IPS DF 6.9 (cell line): Measurements from ENCODE around the gene TOR1AIP1.
A peak's percentile ranks its signal among the peaks of the same experiment; 100 is the strongest.
"Not testable (repeated sequence)": the region's sequence is repeated elsewhere in the genome, so short reads cannot be mapped to it uniquely, and the experiment has no call there.

Source experiments
- DNase-seq: peaks from one replicate; pipeline ENCODE4 v3.0.0-alpha.2; 2013; ENCODE audit warnings: low read depth, low spot score
- H3K27ac ChIP-seq: one replicate; pipeline ENCODE4 v1.5.1; 2013; ENCODE audit warnings: low read length, control low read depth
- H3K27me3 ChIP-seq: 2 replicates; pipeline ENCODE4 v1.6.1; 2013; ENCODE audit warnings: mild to moderate bottlenecking, low read length; ENCODE audit not compliant: control insufficient read depth, insufficient read depth
- H3K36me3 ChIP-seq: 2 replicates; pipeline ENCODE4 v1.6.1; 2013; ENCODE audit warnings: low read length; ENCODE audit not compliant: control insufficient read depth, insufficient read depth
- H3K4me1 ChIP-seq: 2 replicates; pipeline ENCODE4 v1.6.1; 2013; ENCODE audit warnings: low read length; ENCODE audit not compliant: control insufficient read depth, insufficient read depth
- H3K4me3 ChIP-seq: 2 replicates; pipeline ENCODE4 v1.5.1; 2013; ENCODE audit warnings: mild to moderate bottlenecking, low read length
- H3K9me3 ChIP-seq: 2 replicates; pipeline ENCODE4 v1.6.1; 2013; ENCODE audit warnings: low read length, inconsistent platforms; ENCODE audit not compliant: control insufficient read depth, insufficient read depth
- whole genome bisulfite sequencing: extraction: QIAGEN DNeasy Blood & Tissue Kit; methylation state at CpG from one replicate; pipeline ENCODE4 v1.1.7; 2013; ENCODE audit warnings: mixed read lengths, missing lambda C conversion rate; ENCODE audit not compliant: insufficient read length, insufficient coverage; 5-methylcytosine and 5-hydroxymethylcytosine counted together

The TOR1AIP1 gene, protein sequence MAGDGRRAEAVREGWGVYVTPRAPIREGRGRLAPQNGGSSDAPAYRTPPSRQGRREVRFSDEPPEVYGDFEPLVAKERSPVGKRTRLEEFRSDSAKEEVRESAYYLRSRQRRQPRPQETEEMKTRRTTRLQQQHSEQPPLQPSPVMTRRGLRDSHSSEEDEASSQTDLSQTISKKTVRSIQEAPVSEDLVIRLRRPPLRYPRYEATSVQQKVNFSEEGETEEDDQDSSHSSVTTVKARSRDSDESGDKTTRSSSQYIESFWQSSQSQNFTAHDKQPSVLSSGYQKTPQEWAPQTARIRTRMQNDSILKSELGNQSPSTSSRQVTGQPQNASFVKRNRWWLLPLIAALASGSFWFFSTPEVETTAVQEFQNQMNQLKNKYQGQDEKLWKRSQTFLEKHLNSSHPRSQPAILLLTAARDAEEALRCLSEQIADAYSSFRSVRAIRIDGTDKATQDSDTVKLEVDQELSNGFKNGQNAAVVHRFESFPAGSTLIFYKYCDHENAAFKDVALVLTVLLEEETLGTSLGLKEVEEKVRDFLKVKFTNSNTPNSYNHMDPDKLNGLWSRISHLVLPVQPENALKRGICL

DNA sequence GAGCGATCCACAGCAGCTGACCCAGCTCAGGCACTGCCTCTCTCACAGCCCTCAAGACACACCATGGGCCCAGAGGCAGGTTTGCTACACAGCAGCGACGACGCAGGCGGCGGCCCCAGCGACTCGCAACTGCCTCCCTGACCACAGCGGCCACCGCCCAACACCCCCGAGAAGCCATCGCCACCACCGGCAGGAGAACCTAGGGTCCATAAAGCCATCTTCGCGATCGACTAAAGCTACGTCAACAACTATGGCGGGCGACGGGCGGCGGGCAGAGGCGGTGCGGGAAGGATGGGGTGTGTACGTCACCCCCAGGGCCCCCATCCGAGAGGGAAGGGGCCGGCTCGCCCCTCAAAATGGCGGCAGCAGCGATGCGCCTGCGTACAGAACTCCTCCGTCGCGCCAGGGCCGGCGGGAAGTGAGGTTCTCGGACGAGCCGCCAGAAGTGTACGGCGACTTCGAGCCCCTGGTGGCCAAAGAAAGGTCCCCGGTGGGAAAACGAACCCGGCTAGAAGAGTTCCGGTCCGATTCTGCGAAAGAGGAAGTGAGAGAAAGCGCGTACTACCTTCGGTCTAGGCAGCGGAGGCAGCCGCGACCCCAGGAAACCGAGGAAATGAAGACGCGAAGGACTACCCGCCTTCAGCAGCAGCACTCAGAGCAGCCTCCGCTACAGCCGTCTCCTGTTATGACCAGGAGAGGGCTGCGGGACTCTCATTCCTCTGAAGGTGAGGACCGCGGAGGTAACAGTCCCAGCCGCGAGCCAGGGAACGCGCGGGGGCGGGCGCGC is at the start of gene TOR1AIP1:
TSS of gene TOR1AIP1 (plus strand) at position 33 of the 787 bp plus-strand sequence. CDS start at position 251, 218 bp downstream.
- Histone ChIP-seq H3K4me1 (no peaks in the 10 kb centered on the region), H3K4me3 (peak within 1 kb of the TSS; percentile 78), H3K9me3 (no peaks in the 10 kb centered on the region), H3K27me3 (no peaks in the 10 kb centered on the region; the same call in 1 of the 2 replicates), H3K36me3 (no peaks in the 10 kb centered on the region), H3K27ac (peak within 1 kb of the TSS; percentile 34)
- DNase-seq = peak; percentile 90
- no CpG with 5 or more reads among the region's 72 CpGs for WGBS

DNA sequence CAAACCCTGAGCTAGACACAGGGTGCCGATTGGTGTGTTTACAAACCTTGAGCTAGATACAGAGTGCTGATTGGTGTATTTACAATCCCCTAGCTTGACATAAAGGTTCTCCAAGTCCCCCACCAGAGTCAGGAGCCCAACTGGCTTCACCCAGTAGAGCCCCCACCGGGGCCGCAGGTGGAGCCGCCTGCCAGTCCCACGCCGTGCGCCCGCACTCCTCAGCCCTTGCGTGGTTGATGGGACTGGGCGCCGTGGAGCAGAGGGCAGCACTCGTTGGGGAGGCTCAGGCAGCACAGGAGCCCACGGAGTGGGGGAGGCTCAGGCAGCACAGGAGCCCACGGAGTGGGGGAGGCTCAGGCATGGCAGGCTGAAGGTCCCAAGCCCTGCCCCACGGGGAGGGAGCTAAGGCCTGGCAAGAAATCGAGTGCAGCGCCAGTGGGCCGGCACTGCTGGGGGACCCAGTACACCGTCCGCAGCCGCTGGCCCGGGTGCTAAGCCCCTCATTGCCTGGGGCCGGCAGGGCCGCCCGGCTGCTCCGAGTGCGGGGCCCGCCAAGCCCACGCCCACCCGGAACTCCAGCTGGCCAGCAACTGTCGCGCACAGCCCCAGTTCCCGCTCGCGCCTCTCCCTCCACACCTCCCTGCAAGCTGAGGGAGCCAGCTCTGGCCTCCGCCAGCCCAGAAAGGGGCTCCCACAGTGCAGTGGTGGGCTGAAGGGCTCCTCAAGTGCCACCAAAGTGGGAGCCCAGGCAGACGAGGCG is 45.2 kb upstream of the TOR1AIP1 start:
- H3K27ac ChIP-seq, H3K9me3 ChIP-seq, H3K27me3 ChIP-seq, H3K4me1 ChIP-seq, DNase-seq, H3K36me3 ChIP-seq, H3K4me3 ChIP-seq: not testable (repeated sequence)
- WGBS = no CpG with 5 or more reads among the region's 38 CpGs

DNA sequence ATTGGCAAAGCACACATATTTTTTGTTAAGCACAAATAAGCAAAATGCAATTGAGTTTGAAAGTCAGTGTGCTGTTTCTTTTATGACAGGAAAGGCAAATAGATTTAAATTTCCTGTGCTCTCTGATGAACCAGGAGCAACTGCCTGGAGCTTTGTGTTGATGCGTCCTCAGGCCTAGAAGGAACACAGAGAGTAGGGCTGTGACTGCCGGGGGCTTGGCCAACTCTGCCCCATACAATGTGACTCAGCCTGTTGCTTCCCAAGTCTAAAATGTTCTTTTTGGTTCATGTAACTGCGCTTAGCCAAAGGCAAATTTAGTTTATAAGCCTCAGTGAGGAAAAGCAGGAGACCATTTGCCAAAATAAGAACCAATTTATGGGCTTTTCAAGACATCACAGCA is 42.0 kb upstream of the TOR1AIP1 start:
- Histone ChIP-seq H3K4me1 (no peaks in the 10 kb centered on the region), H3K36me3 (no peaks in the 10 kb centered on the region), H3K9me3 (no peaks in the 10 kb centered on the region), H3K27me3 (no peaks in the 10 kb centered on the region), H3K4me3 (no peak overlapping the region), H3K27ac (no peak overlapping the region)
- WGBS = no CpG with 5 or more reads among the region's 3 CpGs
- DNase-seq = no peak

DNA sequence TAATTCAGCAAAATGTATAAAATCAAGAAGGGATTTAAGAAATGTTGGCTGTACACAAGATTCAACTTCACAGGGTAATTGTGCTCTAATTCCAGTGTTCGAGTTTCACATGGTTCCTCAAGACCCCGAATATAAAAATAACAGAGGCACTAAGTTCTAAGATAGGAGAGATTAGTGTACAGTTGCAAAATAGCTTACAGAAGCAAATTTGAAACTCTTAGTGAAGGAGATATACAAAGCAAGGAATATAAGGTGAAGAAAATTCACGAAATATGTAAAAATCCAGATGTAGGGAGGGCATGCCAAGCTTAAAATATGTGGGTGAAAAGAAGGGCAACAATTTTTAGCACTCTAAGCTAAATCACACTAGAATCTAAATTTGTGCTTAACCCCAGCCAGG is 33.9 kb upstream of the TOR1AIP1 start:
- no peaks in the 10 kb centered on the region for H3K4me1 ChIP-seq
- H3K27me3 ChIP-seq = no peaks in the 10 kb centered on the region
- H3K36me3 ChIP-seq = no peaks in the 10 kb centered on the region; the same call in 1 of the 2 replicates
- WGBS = no CpG with 5 or more reads among the region's 3 CpGs
- H3K4me3 ChIP-seq = no peak overlapping the region
- H3K9me3 ChIP-seq = no peaks in the 10 kb centered on the region
- no peak overlapping the region for H3K27ac ChIP-seq
- DNase-seq = no peak

DNA sequence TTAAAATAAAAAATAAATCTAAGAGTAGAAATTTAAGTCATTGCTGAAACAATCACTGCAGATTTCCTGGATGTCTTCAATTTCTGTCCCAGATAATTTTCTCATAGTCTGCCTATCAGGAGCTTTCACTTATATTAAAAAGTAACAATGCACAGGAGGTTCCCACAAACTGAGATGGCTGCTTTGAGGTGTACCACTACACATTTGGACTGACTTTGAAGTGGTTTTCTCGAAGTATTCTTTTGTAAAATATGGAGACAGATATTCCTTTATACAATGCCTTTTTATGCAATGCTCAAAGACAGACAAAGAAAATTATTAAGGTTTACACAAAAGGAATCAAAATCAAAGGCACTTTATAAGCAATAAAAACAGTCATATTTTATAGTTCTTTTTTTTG is 29.0 kb upstream of the TOR1AIP1 start:
- WGBS = no CpG with 5 or more reads among the region's 1 CpG
- Histone ChIP-seq H3K4me3 (no peak overlapping the region), H3K27ac (no peak overlapping the region), H3K4me1 (no peaks in the 10 kb centered on the region), H3K9me3 (no peaks in the 10 kb centered on the region), H3K36me3 (no peaks in the 10 kb centered on the region; the same call in 1 of the 2 replicates), H3K27me3 (no peaks in the 10 kb centered on the region)
- no peak for DNase-seq

DNA sequence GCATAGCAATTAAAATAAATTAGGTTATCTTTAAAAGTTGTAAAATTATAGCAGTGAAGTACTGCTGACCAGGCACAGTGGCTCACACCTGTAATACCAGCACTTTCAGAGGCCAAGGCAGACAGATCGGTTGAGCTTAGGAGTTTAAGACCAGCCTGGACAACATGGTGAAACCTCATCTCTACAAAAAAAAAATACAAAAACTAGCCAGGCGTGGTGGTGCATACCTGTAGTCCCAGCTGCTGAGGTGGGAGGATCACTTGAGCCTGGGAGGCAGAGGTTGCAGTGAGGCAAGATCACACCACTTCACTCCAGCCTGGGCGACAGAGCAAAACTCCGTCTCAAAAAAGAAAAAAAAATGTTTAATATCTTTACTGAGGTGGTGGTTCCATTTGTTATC is 26.3 kb upstream of the TOR1AIP1 start:
- not testable (repeated sequence) for H3K27ac ChIP-seq, H3K27me3 ChIP-seq, H3K9me3 ChIP-seq, H3K4me1 ChIP-seq, DNase-seq, H3K4me3 ChIP-seq, H3K36me3 ChIP-seq
- WGBS = no CpG with 5 or more reads among the region's 4 CpGs

DNA sequence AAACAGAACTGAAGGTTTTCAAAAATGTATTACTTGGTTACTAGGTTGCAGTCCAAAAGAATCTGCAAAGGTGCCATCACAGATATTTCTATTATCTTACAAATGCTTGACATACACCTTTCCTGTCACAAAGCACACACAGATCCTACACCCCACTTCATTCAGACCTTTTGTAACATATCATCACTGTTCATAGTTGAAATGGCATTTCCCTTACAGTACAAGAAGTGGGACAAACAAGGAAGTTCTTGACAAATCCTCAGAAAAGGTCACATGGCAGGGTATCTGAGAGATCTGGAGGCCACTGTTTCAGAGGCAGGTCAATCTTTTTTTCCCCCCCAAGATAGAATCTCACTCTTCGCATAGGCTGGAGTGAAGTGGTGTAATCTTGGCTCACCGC is 25.8 kb upstream of the TOR1AIP1 start:
- Histone ChIP-seq H3K36me3 (no peaks in the 10 kb centered on the region; the same call in 1 of the 2 replicates), H3K27ac (no peak overlapping the region), H3K4me1 (no peaks in the 10 kb centered on the region), H3K4me3 (no peak overlapping the region), H3K9me3 (no peaks in the 10 kb centered on the region), H3K27me3 (no peaks in the 10 kb centered on the region)
- no peak for DNase-seq
- WGBS = no CpG with 5 or more reads among the region's 2 CpGs

DNA sequence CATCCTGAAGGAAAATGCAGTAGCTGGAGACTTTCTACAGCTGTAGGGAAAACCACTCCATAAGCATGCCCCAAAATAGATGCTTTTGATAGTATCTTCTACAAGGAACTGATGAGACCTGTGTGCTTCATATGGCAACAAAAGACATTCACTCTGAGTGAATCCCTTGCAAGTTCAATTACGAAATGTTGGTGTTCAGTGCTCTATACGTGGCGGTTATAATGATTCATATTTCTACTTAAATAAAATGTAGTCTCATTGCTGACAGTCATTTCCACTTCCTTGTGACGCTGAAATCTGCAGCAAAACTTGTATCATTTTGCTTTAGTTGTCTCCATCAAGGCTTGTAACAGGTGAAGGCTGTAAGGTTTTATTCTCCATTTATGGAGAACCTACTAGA is 25.1 kb upstream of the TOR1AIP1 start:
- Histone ChIP-seq H3K4me1 (no peaks in the 10 kb centered on the region), H3K9me3 (no peaks in the 10 kb centered on the region), H3K27me3 (no peaks in the 10 kb centered on the region), H3K4me3 (no peak overlapping the region), H3K27ac (no peak overlapping the region), H3K36me3 (no peaks in the 10 kb centered on the region; the same call in 1 of the 2 replicates)
- no CpG with 5 or more reads among the region's 4 CpGs for WGBS
- no peak for DNase-seq

DNA sequence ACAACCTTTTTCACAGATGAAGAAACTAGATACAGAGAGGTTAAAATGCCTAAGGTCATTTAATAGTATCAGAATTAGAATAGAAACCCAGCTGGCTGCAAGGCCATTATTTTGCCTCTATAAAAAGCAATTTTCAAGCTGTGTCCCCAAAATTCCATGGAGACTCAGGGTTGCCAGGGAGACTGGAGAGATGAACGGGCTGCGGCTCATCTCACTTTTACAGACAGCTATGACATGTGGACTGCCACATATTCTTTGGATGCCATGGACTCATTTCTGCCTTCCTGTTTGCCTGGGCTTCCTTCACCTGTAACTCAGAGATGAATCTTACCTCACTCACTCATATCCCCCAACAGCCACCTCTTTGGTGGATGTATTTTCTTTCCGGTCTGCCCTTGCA is 21.4 kb upstream of the TOR1AIP1 start:
- no peak for DNase-seq
- Histone ChIP-seq H3K36me3 (peaks cover 7% of the 10 kb centered on the region; the same call in 1 of the 2 replicates), H3K9me3 (no peaks in the 10 kb centered on the region), H3K27me3 (no peaks in the 10 kb centered on the region), H3K27ac (no peak overlapping the region), H3K4me3 (no peak overlapping the region), H3K4me1 (no peaks in the 10 kb centered on the region)
- WGBS = no CpG with 5 or more reads among the region's 3 CpGs

DNA sequence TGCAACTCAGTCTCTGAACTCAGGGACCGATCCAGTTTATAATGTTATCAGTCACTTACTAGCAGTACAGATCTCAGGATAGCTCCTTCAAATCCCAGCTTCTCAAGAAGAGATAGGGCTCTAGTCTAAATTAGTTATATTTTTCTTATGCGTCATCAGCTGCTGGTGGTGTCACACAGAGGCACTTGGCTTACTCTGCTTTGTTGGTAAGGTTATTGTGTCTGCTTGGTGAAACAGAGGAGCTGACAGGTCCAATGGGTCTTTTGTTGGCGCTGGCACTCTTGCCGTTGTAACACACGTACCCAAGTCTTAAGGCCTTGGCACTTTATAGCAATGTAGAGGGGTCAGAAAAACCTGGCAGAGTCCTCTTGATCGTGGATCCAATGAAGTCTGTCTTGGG is 16.7 kb upstream of the TOR1AIP1 start:
- Histone ChIP-seq H3K27me3 (no peaks in the 10 kb centered on the region), H3K36me3 (peaks cover 8% of the 10 kb centered on the region; the same call in 1 of the 2 replicates), H3K4me1 (no peaks in the 10 kb centered on the region), H3K9me3 (no peaks in the 10 kb centered on the region), H3K27ac (no peak overlapping the region), H3K4me3 (no peak overlapping the region)
- WGBS = no CpG with 5 or more reads among the region's 6 CpGs
- no peak for DNase-seq
